ENCODE measurements around the gene ZNF439. TPM values are rescaled to one million over a fixed set of nuclear protein-coding genes. Genes with fewer than 3 reads are reported as not detected.

ZNF439 gene
- total RNA-seq, 2 donors from 2014 or later, result 9.6 to 10.9 TPM

Other genes starting within 250 kb of the ZNF439 start
- 10 to 100 TPM; 13.6 to 16.1 TPM for gene ZNF823, start 109.8 kb upstream of the ZNF439 start, total RNA-seq
- gene ZNF441, start 81.7 kb upstream of the ZNF439 start, total RNA-seq, result 1 to 10 TPM; 3.5 to 4.8 TPM
- gene ZNF491, start 50.2 kb upstream of the ZNF439 start, total RNA-seq, result 1 to 10 TPM; 2.7 to 3.5 TPM
- 10 to 100 TPM; 32.6 to 40.8 TPM for gene ZNF440, start 34.5 kb upstream of the ZNF439 start, total RNA-seq
- 10 to 100 TPM; 17.3 to 26.5 TPM for gene ZNF69, start 39.1 kb downstream of the ZNF439 start, total RNA-seq
- gene ZNF700, start 76.4 kb downstream of the ZNF439 start, total RNA-seq, result 10 to 100 TPM; 16.4 to 20.0 TPM
- 1 to 10 TPM; 6.0 to 7.8 TPM for gene ZNF763, start 116.3 kb downstream of the ZNF439 start, total RNA-seq
- 1 to 10 TPM; 2.3 to 2.7 TPM for gene ZNF433, start 187.0 kb downstream of the ZNF439 start, total RNA-seq
- under 1 TPM in 1 of 2 donors, not detected in 1; 0.45 TPM for gene ZNF878, start 204.2 kb downstream of the ZNF439 start, total RNA-seq
- gene ZNF844, start 216.0 kb downstream of the ZNF439 start, total RNA-seq, result 10 to 100 TPM in 1 of 2 donors, 1 to 10 TPM in 1; 8.6 to 13.5 TPM

All from left colon (tissue), 2 donors.